Upper lobe of right lung (tissue), 1 donor: Measurements from ENCODE around the gene FCHSD2. TPM values are rescaled to one million over a fixed set of nuclear protein-coding genes. Genes with fewer than 3 reads are reported as not detected.

Experiments
- ATAC-seq: fragments of 200-7000 bp; cut with Tn5 transposase; one replicate; pipeline ENCODE4 v1.9.1; 2020; ENCODE audit warnings: mild to moderate bottlenecking, moderate library complexity
- DNase-seq: peaks from one replicate; pipeline ENCODE4 v3.0.0-alpha.2; 2020
- H3K27ac ChIP-seq: fragments of 200-600 bp; one replicate; pipeline ENCODE4 v1.8.0; 2022
- H3K27me3 ChIP-seq: fragments of 200-600 bp; one replicate; pipeline ENCODE4 v1.8.0; 2022; ENCODE audit warnings: mild to moderate bottlenecking
- H3K36me3 ChIP-seq: fragments of 200-600 bp; one replicate; pipeline ENCODE4 v1.8.0; 2022
- H3K4me1 ChIP-seq: fragments of 200-600 bp; one replicate; pipeline ENCODE4 v1.8.0; 2022
- H3K4me3 ChIP-seq: fragments of 200-600 bp; one replicate; pipeline ENCODE4 v1.8.0; 2022; ENCODE audit warnings: mild to moderate bottlenecking
- H3K9me3 ChIP-seq: fragments of 200-600 bp; one replicate; pipeline ENCODE4 v1.8.0; 2022
- intact Hi-C: fragments of 100-400 bp; cut with DNase I; formaldehyde crosslinking; loops from one replicate; pipeline ENCODE4 v1.11.0; 2022
- total RNA-seq: library from RNA; stranded (reverse); fragmentation: NEBNext Ultra II Directional; extraction: Animal tissue kit (Norgen Biotek cat#: 25700); gene quantifications from one replicate; pipeline ENCODE4 v1.2.1, GENCODE V29; 2021
- TF ChIP-seq, protein P1 (sequence below): fragments of 200-600 bp; IDR thresholded peaks from one replicate; pipeline ENCODE4 v1.8.0; 2022; ENCODE audit warnings: antibody characterized with exemption
- donor health status: DM: no; HTN: yes; CAD: no; lungs with severe emphysema.

Gene FCHSD2
- total RNA-seq, 1 donor from 2014 or later: 71.2 TPM

DNA sequence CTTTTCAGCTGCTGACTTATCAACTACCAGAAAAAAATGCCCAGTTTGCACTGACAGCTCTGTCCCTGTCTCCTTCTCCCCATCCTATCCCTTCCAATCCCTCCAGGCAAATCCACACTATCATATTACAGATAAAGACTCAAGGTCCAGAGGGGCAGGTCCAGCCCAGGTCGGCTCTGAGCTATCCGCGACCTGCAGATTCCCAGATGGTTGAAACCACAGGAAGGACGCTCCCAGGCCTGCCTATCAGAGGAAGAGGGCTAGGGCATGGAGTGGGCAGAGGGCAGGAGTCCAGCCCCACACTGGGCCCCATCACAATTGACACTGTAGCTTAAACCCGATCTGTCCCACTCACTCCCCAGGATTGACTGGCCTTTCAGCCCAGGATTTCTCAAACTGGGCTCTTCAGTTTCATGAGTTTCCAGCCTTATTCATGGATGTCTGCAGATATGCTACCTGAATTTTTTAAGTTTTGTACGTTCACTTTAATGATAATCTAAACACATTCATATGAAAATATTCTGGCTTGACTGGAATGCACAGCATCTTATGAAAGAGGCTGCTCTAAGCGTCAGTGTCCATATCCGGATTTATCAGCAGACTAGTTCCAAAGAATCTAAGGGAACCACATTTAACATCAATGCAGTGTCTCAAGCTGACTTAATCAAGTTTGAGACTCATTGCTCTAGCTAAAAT, 16.4 kb upstream of the FCHSD2 start:
- ATAC-seq: no peak
- H3K4me1 ChIP-seq: peaks cover 43% of the 10 kb centered on the region
- H3K9me3 ChIP-seq: no peaks in the 10 kb centered on the region
- no peaks in the 10 kb centered on the region for H3K27me3 ChIP-seq
- H3K36me3 ChIP-seq: no peaks in the 10 kb centered on the region
- intact Hi-C loops: no loop called here
- H3K4me3 ChIP-seq: no peak overlapping the region
- TF ChIP-seq, protein P1, sequence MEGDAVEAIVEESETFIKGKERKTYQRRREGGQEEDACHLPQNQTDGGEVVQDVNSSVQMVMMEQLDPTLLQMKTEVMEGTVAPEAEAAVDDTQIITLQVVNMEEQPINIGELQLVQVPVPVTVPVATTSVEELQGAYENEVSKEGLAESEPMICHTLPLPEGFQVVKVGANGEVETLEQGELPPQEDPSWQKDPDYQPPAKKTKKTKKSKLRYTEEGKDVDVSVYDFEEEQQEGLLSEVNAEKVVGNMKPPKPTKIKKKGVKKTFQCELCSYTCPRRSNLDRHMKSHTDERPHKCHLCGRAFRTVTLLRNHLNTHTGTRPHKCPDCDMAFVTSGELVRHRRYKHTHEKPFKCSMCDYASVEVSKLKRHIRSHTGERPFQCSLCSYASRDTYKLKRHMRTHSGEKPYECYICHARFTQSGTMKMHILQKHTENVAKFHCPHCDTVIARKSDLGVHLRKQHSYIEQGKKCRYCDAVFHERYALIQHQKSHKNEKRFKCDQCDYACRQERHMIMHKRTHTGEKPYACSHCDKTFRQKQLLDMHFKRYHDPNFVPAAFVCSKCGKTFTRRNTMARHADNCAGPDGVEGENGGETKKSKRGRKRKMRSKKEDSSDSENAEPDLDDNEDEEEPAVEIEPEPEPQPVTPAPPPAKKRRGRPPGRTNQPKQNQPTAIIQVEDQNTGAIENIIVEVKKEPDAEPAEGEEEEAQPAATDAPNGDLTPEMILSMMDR: no peak
- no peak for DNase-seq
- peak overlapping the region; percentile 72 for H3K27ac ChIP-seq

- Histone ChIP-seq H3K4me1 (peaks cover 43% of the 10 kb centered on the region), H3K36me3 (no peaks in the 10 kb centered on the region), H3K27me3 (no peaks in the 10 kb centered on the region), H3K27ac (peak overlapping the region; percentile 72), H3K9me3 (no peaks in the 10 kb centered on the region), H3K4me3 (no peak overlapping the region)
- TF ChIP-seq, protein P1: no peak
- DNase-seq (peak; percentile 68), ATAC-seq (peak; percentile 76)
- intact Hi-C loops: no loop called here
Observed at GRCh38 chr11:73157101-73158010, 15.2 kb upstream of the FCHSD2 start.

DNA sequence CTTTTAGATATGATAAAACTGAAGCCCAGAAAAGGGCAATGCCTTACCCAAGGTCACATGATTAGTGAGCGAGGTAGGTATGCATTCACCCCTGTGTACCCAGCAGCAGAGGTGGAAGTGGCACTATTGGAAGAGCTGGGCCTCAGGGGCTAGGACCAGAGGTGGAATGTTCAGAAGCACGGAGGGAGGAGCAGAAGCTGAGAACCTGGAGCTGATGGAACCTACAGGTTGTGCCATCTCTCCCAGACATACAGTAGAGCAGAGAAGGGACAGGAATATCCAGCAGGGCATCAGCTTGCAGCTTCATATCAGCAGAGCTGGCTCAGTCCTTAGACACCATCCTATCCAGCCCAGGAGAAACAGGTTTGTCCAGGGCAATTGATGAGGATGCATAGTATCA, 14.6 kb upstream of the FCHSD2 start:
- intact Hi-C loops: no loop called here
- H3K4me1 ChIP-seq: peaks cover 43% of the 10 kb centered on the region
- peak overlapping the region; percentile 72 for H3K27ac ChIP-seq
- ATAC-seq (no peak), DNase-seq (no peak)
- no peak overlapping the region for H3K4me3 ChIP-seq
- TF ChIP-seq, protein P1: no peak
- no peaks in the 10 kb centered on the region for H3K36me3 ChIP-seq
- no peaks in the 10 kb centered on the region for H3K9me3 ChIP-seq
- no peaks in the 10 kb centered on the region for H3K27me3 ChIP-seq

- ATAC-seq (no peak), DNase-seq (no peak)
- no peaks in the 10 kb centered on the region for H3K36me3 ChIP-seq
- H3K4me1 ChIP-seq: peaks cover 43% of the 10 kb centered on the region
- intact Hi-C loops: no loop called here
- H3K9me3 ChIP-seq: no peaks in the 10 kb centered on the region
- H3K27me3 ChIP-seq: no peaks in the 10 kb centered on the region
- TF ChIP-seq, protein P1: no peak
- no peak overlapping the region for H3K27ac ChIP-seq
- H3K4me3 ChIP-seq: no peak overlapping the region
Observed at GRCh38 chr11:73156114-73156513, 14.0 kb upstream of the FCHSD2 start.

GRCh38 chr11:73155102-73155501, 13.0 kb upstream of the FCHSD2 start:
- intact Hi-C loops: no loop called here
- no peak overlapping the region for H3K4me3 ChIP-seq
- TF ChIP-seq, protein P1: no peak
- H3K36me3 ChIP-seq: no peaks in the 10 kb centered on the region
- no peaks in the 10 kb centered on the region for H3K27me3 ChIP-seq
- ATAC-seq (no peak), DNase-seq (no peak)
- peak overlapping the region; percentile 24 for H3K27ac ChIP-seq
- H3K9me3 ChIP-seq: no peaks in the 10 kb centered on the region
- H3K4me1 ChIP-seq: peaks cover 43% of the 10 kb centered on the region
